SK-N-SH treated with all-trans-retinoic acid at 6 μM for 48 hours (cell line): ENCODE measurements around the gene ALDOC.

Experiments
- ATAC-seq: fragments of 200-7000 bp; cut with Tn5 transposase; 3 replicates; pipeline ENCODE4 v1.9.1; 2020; ENCODE audit warnings: mild to moderate bottlenecking, moderate library complexity
- ARNTL ChIP-seq: fragments of 450-650 bp; formaldehyde crosslinking; IDR thresholded peaks from 2 replicates; pipeline ENCODE4 v1.5.0; 2020; ENCODE audit warnings: low read depth, mild to moderate bottlenecking, moderate library complexity, borderline replicate concordance
- BACH2 ChIP-seq: fragments of 250-450 bp; sonication (Bioruptor Pico); IDR thresholded peaks from 2 replicates; pipeline ENCODE4 v1.9.0; 2021; ENCODE audit warnings: mild to moderate bottlenecking, borderline replicate concordance
- CREB5 ChIP-seq: fragments of 250-450 bp; sonication (Bioruptor Pico); IDR thresholded peaks from 2 replicates; pipeline ENCODE4 v1.5.1; 2020; ENCODE audit warnings: low read depth, mild to moderate bottlenecking, moderate library complexity
- CSDC2 ChIP-seq: fragments of 250-450 bp; sonication (Bioruptor Pico); IDR thresholded peaks from 2 replicates; pipeline ENCODE4 v1.5.0; 2020; ENCODE audit warnings: mild to moderate bottlenecking, moderate library complexity
- CSRNP3 ChIP-seq: fragments of 250-450 bp; sonication (Bioruptor Pico); IDR thresholded peaks from 2 replicates; pipeline ENCODE4 v1.5.1; 2021; ENCODE audit warnings: mild to moderate bottlenecking, moderate library complexity
- ESRRG ChIP-seq: fragments of 250-450 bp; sonication (Bioruptor Pico); IDR thresholded peaks from 2 replicates; pipeline ENCODE4 v1.6.1; 2021; ENCODE audit warnings: mild to moderate bottlenecking
- GLIS3 ChIP-seq: fragments of 250-450 bp; sonication (Bioruptor Pico); IDR thresholded peaks from 2 replicates; pipeline ENCODE4 v1.5.0; 2020; ENCODE audit warnings: mild to moderate bottlenecking, moderate library complexity
- OSR1 ChIP-seq: fragments of 250-450 bp; sonication (Bioruptor Pico); IDR thresholded peaks from 2 replicates; pipeline ENCODE4 v1.8.0; 2022; ENCODE audit warnings: moderate library complexity, mild to moderate bottlenecking, inconsistent platforms
- PPARA ChIP-seq: fragments of 250-450 bp; sonication (Bioruptor Pico); IDR thresholded peaks from 2 replicates; pipeline ENCODE4 v1.5.0; 2020; ENCODE audit warnings: mild to moderate bottlenecking, borderline replicate concordance
- RARB ChIP-seq: fragments of 250-450 bp; sonication (Bioruptor Pico); IDR thresholded peaks from 2 replicates; pipeline ENCODE4 v1.8.0; 2021; ENCODE audit warnings: mild to moderate bottlenecking, moderate library complexity
- SNAI2 ChIP-seq: fragments of 250-450 bp; sonication (Bioruptor Pico); IDR thresholded peaks from 2 replicates; pipeline ENCODE4 v1.5.0; 2020; ENCODE audit warnings: mild to moderate bottlenecking, moderate library complexity
- TCF4 ChIP-seq: fragments of 250-450 bp; sonication (Bioruptor Pico); IDR thresholded peaks from 2 replicates; pipeline ENCODE4 v1.8.0; 2021; ENCODE audit warnings: mild to moderate bottlenecking, moderate library complexity, borderline replicate concordance
- TOX ChIP-seq: fragments of 250-450 bp; sonication (Bioruptor Pico); IDR thresholded peaks from 2 replicates; pipeline ENCODE4 v1.8.0; 2021; ENCODE audit warnings: mild to moderate bottlenecking, moderate library complexity, borderline replicate concordance
- TSHZ2 ChIP-seq: fragments of 250-450 bp; sonication (Bioruptor Pico); IDR thresholded peaks from 2 replicates; pipeline ENCODE4 v1.5.0; 2020; ENCODE audit warnings: mild to moderate bottlenecking, moderate library complexity
- ZC3H10 ChIP-seq: fragments of 250-450 bp; sonication (Bioruptor Pico); IDR thresholded peaks from 2 replicates; pipeline ENCODE4 v1.5.1; 2021; ENCODE audit warnings: mild to moderate bottlenecking, moderate library complexity
- ZFP30 ChIP-seq: fragments of 450-650 bp; formaldehyde crosslinking; IDR thresholded peaks from 2 replicates; pipeline ENCODE4 v1.5.0; 2022; ENCODE audit warnings: mild to moderate bottlenecking, moderate library complexity
- ZNF565 ChIP-seq: fragments of 450-650 bp; formaldehyde crosslinking; conservative IDR thresholded peaks from 2 replicates; pipeline ENCODE4 v1.5.0; 2020; ENCODE audit warnings: low read depth, mild to moderate bottlenecking, moderate library complexity
- ZNF70 ChIP-seq: fragments of 450-650 bp; formaldehyde crosslinking; IDR thresholded peaks from 2 replicates; pipeline ENCODE4 v1.5.0; 2020; ENCODE audit warnings: mild to moderate bottlenecking, moderate library complexity
- ZNF8 ChIP-seq: fragments of 450-650 bp; formaldehyde crosslinking; IDR thresholded peaks from 2 replicates; pipeline ENCODE4 v1.5.0; 2020; ENCODE audit warnings: mild to moderate bottlenecking, moderate library complexity

ALDOC gene

GRCh38 chr17:28622186-28622585 is 45.5 kb upstream of the ALDOC start:
- TF ChIP-seq GLIS3 = no peak
- TF ChIP-seq CREB5 (CRISPR knock-in tag) = no peak
- no peak for ATAC-seq

- no peak for TF ChIP-seq SNAI2 (CRISPR knock-in tag)
- no peak for ATAC-seq
Measured at GRCh38 chr17:28620010-28620409, 43.3 kb upstream of the ALDOC start.

- no peak for ATAC-seq
- TF ChIP-seq TCF4 (CRISPR knock-in tag) (no peak), ZFP30 (CRISPR knock-in tag) (no peak), PPARA (CRISPR knock-in tag) (no peak), TSHZ2 (CRISPR knock-in tag) (no peak), ZNF70 (CRISPR knock-in tag) (no peak), ZC3H10 (no peak)
Measured at GRCh38 chr17:28618464-28618863, 41.8 kb upstream of the ALDOC start.

GRCh38 chr17:28616281-28616680 is 39.6 kb upstream of the ALDOC start:
- ATAC-seq = no peak
- TF ChIP-seq TOX (CRISPR knock-in tag) (no peak), RARB (CRISPR knock-in tag) (no peak), PPARA (CRISPR knock-in tag) (no peak), ZNF8 (CRISPR knock-in tag) (no peak), ZNF70 (CRISPR knock-in tag) (no peak), ARNTL (CRISPR knock-in tag) (no peak)

GRCh38 chr17:28615260-28615940 is 38.7 kb upstream of the ALDOC start:
- ATAC-seq = no peak
- TF ChIP-seq TSHZ2 (CRISPR knock-in tag) (no peak), ZNF70 (CRISPR knock-in tag) (no peak), CSRNP3 (CRISPR knock-in tag) (no peak), CSDC2 (no peak), ZFP30 (CRISPR knock-in tag) (no peak), TOX (CRISPR knock-in tag) (no peak), GLIS3 (no peak), ARNTL (CRISPR knock-in tag) (no peak), ESRRG (CRISPR knock-in tag) (no peak), BACH2 (CRISPR knock-in tag) (no peak), TCF4 (CRISPR knock-in tag) (no peak), ZNF565 (CRISPR knock-in tag) (no peak), OSR1 (CRISPR knock-in tag) (no peak)
